ENCODE data around the gene INSC. TPM values are rescaled to one million over a fixed set of nuclear protein-coding genes. Genes with fewer than 3 reads are reported as not detected.

INSC gene
- total RNA-seq, 1 experiment from 2014 or later, result not detected

- Histone ChIP-seq H3K9me3 (ENCODE audit: insufficient read depth, low read depth) (no peaks in the 10 kb centered on the region), H2AFZ (no peak overlapping the region), H3K4me1 (replicated peaks; ENCODE audit: insufficient read depth) (peaks cover 29% of the 10 kb centered on the region), H3F3A (ENCODE audit: insufficient read depth, low read depth) (peaks cover 4% of the 10 kb centered on the region; the same call in 1 of the 2 replicates), H3K27ac (no peak overlapping the region), H4K20me1 (ENCODE audit: insufficient read depth) (no peaks in the 10 kb centered on the region), H3K4me2 (no peak overlapping the region), H3K36me3 (ENCODE audit: low read depth) (no peaks in the 10 kb centered on the region), H3K4me3 (no peak overlapping the region), H3K27me3 (ENCODE audit: insufficient read depth, low read depth) (no peaks in the 10 kb centered on the region), H3K9me2 (ENCODE audit: insufficient read depth) (no peaks in the 10 kb centered on the region), H3K79me2 (ENCODE audit: low read depth) (no peaks in the 10 kb centered on the region)
- TF ChIP-seq EZH2 (IDR thresholded peaks at IDR 0.05; ENCODE audit: low read depth) (no peak), CTCF (conservative IDR thresholded peaks at IDR 0.05) (no peak)
- DNase-seq, result no peak
- ChIA-PET CTCF (no interaction called here), POLR2A (ENCODE audit: unreplicated experiment) (no interaction called here)
- intact Hi-C loops (cut with micrococcal nuclease; ENCODE audit: unreplicated experiment), result loop anchor here (2.0 kb wide), 1 partner anchor 47 kb away; no protein-coding TSS in a partner anchor
- no TSS peak for BruUV-seq (replicated peaks)
These were observed 6.8 kb upstream of the INSC start for GRCh38 chr11:15107730-15108515.

- Histone ChIP-seq H3K79me2 (ENCODE audit: low read depth) (no peaks in the 10 kb centered on the region), H3K4me1 (replicated peaks; ENCODE audit: insufficient read depth) (peaks cover 29% of the 10 kb centered on the region), H4K20me1 (ENCODE audit: insufficient read depth) (no peaks in the 10 kb centered on the region), H3K27ac (no peak overlapping the region), H3K27me3 (ENCODE audit: insufficient read depth, low read depth) (no peaks in the 10 kb centered on the region), H3K36me3 (ENCODE audit: low read depth) (no peaks in the 10 kb centered on the region), H3K9me2 (ENCODE audit: insufficient read depth) (no peaks in the 10 kb centered on the region), H3K4me3 (no peak overlapping the region), H2AFZ (no peak overlapping the region), H3F3A (ENCODE audit: insufficient read depth, low read depth) (peaks cover 4% of the 10 kb centered on the region; the same call in 1 of the 2 replicates), H3K9me3 (ENCODE audit: insufficient read depth, low read depth) (no peaks in the 10 kb centered on the region), H3K4me2 (no peak overlapping the region)
- no peak for DNase-seq
- intact Hi-C loops (cut with micrococcal nuclease; ENCODE audit: unreplicated experiment), result no loop called here
- no peak for TF ChIP-seq CTCF (conservative IDR thresholded peaks at IDR 0.05)
- no peak for TF ChIP-seq EZH2 (IDR thresholded peaks at IDR 0.05; ENCODE audit: low read depth)
- BruUV-seq (replicated peaks), result no TSS peak
- ChIA-PET CTCF (no interaction called here), POLR2A (ENCODE audit: unreplicated experiment) (no interaction called here)
These were observed 6.1 kb upstream of the INSC start for GRCh38 chr11:15108592-15109130.

- CTCF ChIA-PET, result no interaction called here
- Histone ChIP-seq H3K27ac (no peak overlapping the region), H3K79me2 (ENCODE audit: low read depth) (no peaks in the 10 kb centered on the region), H3F3A (ENCODE audit: insufficient read depth, low read depth) (peaks cover 4% of the 10 kb centered on the region; the same call in 1 of the 2 replicates), H3K36me3 (ENCODE audit: low read depth) (no peaks in the 10 kb centered on the region), H3K27me3 (ENCODE audit: insufficient read depth, low read depth) (no peaks in the 10 kb centered on the region), H3K4me3 (no peak overlapping the region), H2AFZ (no peak overlapping the region), H3K4me2 (no peak overlapping the region), H3K9me2 (ENCODE audit: insufficient read depth) (no peaks in the 10 kb centered on the region), H3K4me1 (replicated peaks; ENCODE audit: insufficient read depth) (peaks cover 29% of the 10 kb centered on the region), H3K9me3 (ENCODE audit: insufficient read depth, low read depth) (no peaks in the 10 kb centered on the region), H4K20me1 (ENCODE audit: insufficient read depth) (no peaks in the 10 kb centered on the region)
- no peak for TF ChIP-seq CTCF (conservative IDR thresholded peaks at IDR 0.05)
- no peak for TF ChIP-seq EZH2 (IDR thresholded peaks at IDR 0.05; ENCODE audit: low read depth)
- DNase-seq, result no peak
- POLR2A ChIA-PET (ENCODE audit: unreplicated experiment), result no interaction called here
- no TSS peak for BruUV-seq (replicated peaks)
- intact Hi-C loops (cut with micrococcal nuclease; ENCODE audit: unreplicated experiment), result no loop called here
These were observed 5.1 kb upstream of the INSC start for GRCh38 chr11:15109602-15110001.
